K562 (cell line): ENCODE results near the gene SLC39A7.

ENCODE experiments used
- HMGXB4 ChIP-seq: sonication (generic); formaldehyde crosslinking; IDR thresholded peaks from 2 replicates; pipeline ENCODE4 v1.8.1; 2023; ENCODE audit warnings: mild to moderate bottlenecking, missing genetic modification reagents
- RCOR1 ChIP-seq, 2 experiments: IDR thresholded peaks; 2 replicates each; pipeline ENCODE4 v1.6.1; 2012; ENCODE audit warnings: low read depth in 2 of 2, low read length in 2 of 2, borderline replicate concordance in 1 of 2, improper control_type of control experiment in 1 of 2

- TF ChIP-seq HMGXB4 (CRISPR knock-in tag) (no peak), RCOR1 (IDR thresholded peaks at IDR 0.05; ENCODE audit: borderline replicate concordance in 1 of 2, low read depth in 2 of 2, low read length in 2 of 2) (no peak)
Observed at GRCh38 chr6:33217681-33218080, 17.0 kb downstream of the SLC39A7 start.
